Measurements from ENCODE around the gene SPATS2.

GRCh38 chr12:49493900-49494299, 126.6 kb downstream of the SPATS2 start:
- TF ChIP-seq, protein P1, sequence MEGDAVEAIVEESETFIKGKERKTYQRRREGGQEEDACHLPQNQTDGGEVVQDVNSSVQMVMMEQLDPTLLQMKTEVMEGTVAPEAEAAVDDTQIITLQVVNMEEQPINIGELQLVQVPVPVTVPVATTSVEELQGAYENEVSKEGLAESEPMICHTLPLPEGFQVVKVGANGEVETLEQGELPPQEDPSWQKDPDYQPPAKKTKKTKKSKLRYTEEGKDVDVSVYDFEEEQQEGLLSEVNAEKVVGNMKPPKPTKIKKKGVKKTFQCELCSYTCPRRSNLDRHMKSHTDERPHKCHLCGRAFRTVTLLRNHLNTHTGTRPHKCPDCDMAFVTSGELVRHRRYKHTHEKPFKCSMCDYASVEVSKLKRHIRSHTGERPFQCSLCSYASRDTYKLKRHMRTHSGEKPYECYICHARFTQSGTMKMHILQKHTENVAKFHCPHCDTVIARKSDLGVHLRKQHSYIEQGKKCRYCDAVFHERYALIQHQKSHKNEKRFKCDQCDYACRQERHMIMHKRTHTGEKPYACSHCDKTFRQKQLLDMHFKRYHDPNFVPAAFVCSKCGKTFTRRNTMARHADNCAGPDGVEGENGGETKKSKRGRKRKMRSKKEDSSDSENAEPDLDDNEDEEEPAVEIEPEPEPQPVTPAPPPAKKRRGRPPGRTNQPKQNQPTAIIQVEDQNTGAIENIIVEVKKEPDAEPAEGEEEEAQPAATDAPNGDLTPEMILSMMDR (IDR thresholded peaks at IDR 0.05), result no peak
- TF ChIP-seq POLR2A (IDR thresholded peaks at IDR 0.05) (no peak), EP300 (IDR thresholded peaks at IDR 0.05; ENCODE audit: low read depth) (no peak), POLR2AphosphoS5 (IDR thresholded peaks at IDR 0.05) (no peak)

Data from transverse colon (tissue), 4 donors.